ENCODE results near the gene RAB32. TPM values are rescaled to one million over a fixed set of nuclear protein-coding genes. Genes with fewer than 3 reads are reported as not detected.

RAB32 gene
- total and polyA plus RNA-seq, 2 of the 4 experiments (the other 2 are of a cell fraction) = 55.7 to 108 TPM

DNA sequence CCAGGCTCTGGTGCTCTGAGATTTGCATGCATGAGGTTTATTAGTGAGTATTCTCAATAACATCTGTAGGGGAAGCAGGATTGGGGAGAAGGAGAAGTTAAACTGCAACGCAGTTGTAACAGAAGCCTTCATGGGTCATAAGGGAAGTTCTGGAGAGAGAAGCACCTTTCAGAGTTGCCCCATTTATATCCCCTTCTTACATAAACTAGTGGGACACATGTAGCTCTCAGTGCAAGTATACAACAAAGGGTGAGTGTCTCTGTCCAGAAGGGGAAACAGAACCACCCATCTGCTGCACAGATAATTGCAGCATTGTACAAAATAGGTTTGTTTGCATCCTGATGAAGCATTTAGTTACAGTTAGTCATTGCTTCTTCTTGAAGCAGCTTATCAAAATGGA, 50.9 kb downstream of the RAB32 start:
- CTCF ChIA-PET = no interaction called here
- Histone ChIP-seq H3K9me3 (ENCODE audit: control insufficient read depth, insufficient read depth, low read length) (no peaks in the 10 kb centered on the region), H3K4me2 (ENCODE audit: low read depth, low read length) (no peak overlapping the region), H2AK5ac (ENCODE audit: low read depth, low read length) (no peak overlapping the region), H3K23ac (ENCODE audit: low read depth, low read length) (no peak overlapping the region), H3K27ac (ENCODE audit: insufficient read depth, low read length) (no peak overlapping the region), H2BK15ac (ENCODE audit: low read depth, low read length) (no peak overlapping the region), H3K79me1 (ENCODE audit: low read depth in 1 of 2, low read length in 2 of 2) (no peaks in the 10 kb centered on the region), H3K9me1 (ENCODE audit: insufficient read depth, low read length) (no peaks in the 10 kb centered on the region), H2AFZ (replicated peaks; ENCODE audit: low read length, poor library complexity) (no peak overlapping the region), H2BK120ac (ENCODE audit: low read depth, low read length) (no peak overlapping the region), H3K18ac (ENCODE audit: low read depth, low read length) (no peak overlapping the region), H3K4ac (ENCODE audit: low read depth, low read length) (no peak overlapping the region), H3K14ac (replicated peaks; ENCODE audit: low read depth, low read length) (no peak overlapping the region), H3K27me3 (ENCODE audit: control insufficient read depth, insufficient read depth, low read length) (peaks cover 3% of the 10 kb centered on the region; the same call in 1 of the 2 replicates), H3K4me3 (ENCODE audit: insufficient read depth, low read depth, low read length) (no peak overlapping the region), H3K56ac (ENCODE audit: extremely low read depth, insufficient read depth, low read length) (no peak overlapping the region), H2BK5ac (ENCODE audit: low read depth, low read length, poor library complexity, severe bottlenecking) (no peak overlapping the region), H3K9ac (ENCODE audit: low read depth, low read length) (no peak overlapping the region), H4K91ac (ENCODE audit: insufficient read depth, low read depth, low read length) (no peak overlapping the region), H3K4me1 (ENCODE audit: control insufficient read depth, insufficient read depth, low read length) (no peaks in the 10 kb centered on the region), H4K20me1 (ENCODE audit: insufficient read depth, low read length) (no peaks in the 10 kb centered on the region), H2BK20ac (ENCODE audit: low read depth, low read length) (no peak overlapping the region), H2AK9ac (replicated peaks; ENCODE audit: low read depth, low read length, poor library complexity) (no peak overlapping the region), H3K36me3 (ENCODE audit: control insufficient read depth, insufficient read depth, low read length) (no peaks in the 10 kb centered on the region), H4K5ac (ENCODE audit: low read depth, low read length) (no peak overlapping the region), H4K8ac (ENCODE audit: low read depth in 2 of 2, low read length in 2 of 2) (no peak overlapping the region)
- dilution Hi-C loops (cut with HindIII; ENCODE audit: low sequenced_read_pairs, unreplicated experiment) (no loop called here), in situ Hi-C loops (cut with MboI; ENCODE audit: low sequenced_read_pairs) (no loop called here), intact Hi-C loops (cut with micrococcal nuclease) (no loop called here)
- POLR2A ChIA-PET (ENCODE audit: unreplicated experiment) = no interaction called here
- BruUV-seq (replicated peaks) = no TSS peak
- TF ChIP-seq, protein P1, sequence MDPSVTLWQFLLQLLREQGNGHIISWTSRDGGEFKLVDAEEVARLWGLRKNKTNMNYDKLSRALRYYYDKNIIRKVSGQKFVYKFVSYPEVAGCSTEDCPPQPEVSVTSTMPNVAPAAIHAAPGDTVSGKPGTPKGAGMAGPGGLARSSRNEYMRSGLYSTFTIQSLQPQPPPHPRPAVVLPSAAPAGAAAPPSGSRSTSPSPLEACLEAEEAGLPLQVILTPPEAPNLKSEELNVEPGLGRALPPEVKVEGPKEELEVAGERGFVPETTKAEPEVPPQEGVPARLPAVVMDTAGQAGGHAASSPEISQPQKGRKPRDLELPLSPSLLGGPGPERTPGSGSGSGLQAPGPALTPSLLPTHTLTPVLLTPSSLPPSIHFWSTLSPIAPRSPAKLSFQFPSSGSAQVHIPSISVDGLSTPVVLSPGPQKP (IDR thresholded peaks at IDR 0.05; ENCODE audit: borderline replicate concordance, low read depth, low read length) = no peak
- TF ChIP-seq CTCF (conservative IDR thresholded peaks at IDR 0.05; ENCODE audit: low read depth, low read length) = no peak
- no peak for TF ChIP-seq SMC3 (IDR thresholded peaks at IDR 0.05; ENCODE audit: low read depth, low read length)
- no peak for TF ChIP-seq CHD1 (IDR thresholded peaks at IDR 0.05; ENCODE audit: low read depth, low read length)
- TF ChIP-seq RAD21 (IDR thresholded peaks at IDR 0.05; ENCODE audit: low read length) = no peak
- no peak for TF ChIP-seq MXI1 (IDR thresholded peaks at IDR 0.05; ENCODE audit: borderline replicate concordance, low read depth, low read length)
- TF ChIP-seq BHLHE40 (IDR thresholded peaks at IDR 0.05; ENCODE audit: low read depth, low read length) = no peak
- TF ChIP-seq RFX5 (IDR thresholded peaks at IDR 0.05; ENCODE audit: low read depth, low read length) = no peak
- no peak for TF ChIP-seq FOS (IDR thresholded peaks at IDR 0.05; ENCODE audit: low read depth, low read length)
- TF ChIP-seq MAFK (IDR thresholded peaks at IDR 0.05; ENCODE audit: low read depth, low read length) = no peak
- TF ChIP-seq RCOR1 (IDR thresholded peaks at IDR 0.05; ENCODE audit: insufficient replicate concordance, low read length) = no peak
- TF ChIP-seq, protein P2, sequence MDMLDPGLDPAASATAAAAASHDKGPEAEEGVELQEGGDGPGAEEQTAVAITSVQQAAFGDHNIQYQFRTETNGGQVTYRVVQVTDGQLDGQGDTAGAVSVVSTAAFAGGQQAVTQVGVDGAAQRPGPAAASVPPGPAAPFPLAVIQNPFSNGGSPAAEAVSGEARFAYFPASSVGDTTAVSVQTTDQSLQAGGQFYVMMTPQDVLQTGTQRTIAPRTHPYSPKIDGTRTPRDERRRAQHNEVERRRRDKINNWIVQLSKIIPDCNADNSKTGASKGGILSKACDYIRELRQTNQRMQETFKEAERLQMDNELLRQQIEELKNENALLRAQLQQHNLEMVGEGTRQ (IDR thresholded peaks at IDR 0.05; ENCODE audit: low read depth, low read length) = no peak
- TF ChIP-seq MAZ (IDR thresholded peaks at IDR 0.05; ENCODE audit: borderline replicate concordance, low read depth, low read length) = no peak
- TF ChIP-seq POLR2A (IDR thresholded peaks at IDR 0.05; ENCODE audit: low read depth, low read length) = no peak
- TF ChIP-seq NFE2L2 (IDR thresholded peaks at IDR 0.05; ENCODE audit: low read depth, low read length) = no peak
- no peak for TF ChIP-seq CEBPB (IDR thresholded peaks at IDR 0.05; ENCODE audit: low read depth, low read length)
- ATAC-seq (ENCODE audit: low read depth) (no peak), DNase-seq (no peak)
- no CpG with 5 or more reads among the region's 1 CpG for WGBS, 2 experiments (ENCODE audit: extremely low coverage in 2 of 2, insufficient read length in 1 of 2)
